Neural progenitor cell (in vitro differentiated cells): Measurements from ENCODE around the gene ULK4.

Source experiments
- CTCF ChIP-seq: fragments of 200-600 bp; sonication (generic); IDR thresholded peaks from 2 replicates; pipeline ENCODE4 v1.5.1; 2017; ENCODE audit warnings: antibody characterized with exemption, mild to moderate bottlenecking
- EZH2 ChIP-seq: fragments of 200-600 bp; sonication (generic); IDR thresholded peaks from 2 replicates; pipeline ENCODE4 v1.6.1; 2017; ENCODE audit warnings: antibody characterized with exemption, mild to moderate bottlenecking, moderate library complexity
- EZH2phosphoT487 ChIP-seq: fragments of 200-600 bp; sonication (generic); IDR thresholded peaks from 2 replicates; pipeline ENCODE4 v1.6.1; 2017; ENCODE audit warnings: antibody characterized with exemption

DNA sequence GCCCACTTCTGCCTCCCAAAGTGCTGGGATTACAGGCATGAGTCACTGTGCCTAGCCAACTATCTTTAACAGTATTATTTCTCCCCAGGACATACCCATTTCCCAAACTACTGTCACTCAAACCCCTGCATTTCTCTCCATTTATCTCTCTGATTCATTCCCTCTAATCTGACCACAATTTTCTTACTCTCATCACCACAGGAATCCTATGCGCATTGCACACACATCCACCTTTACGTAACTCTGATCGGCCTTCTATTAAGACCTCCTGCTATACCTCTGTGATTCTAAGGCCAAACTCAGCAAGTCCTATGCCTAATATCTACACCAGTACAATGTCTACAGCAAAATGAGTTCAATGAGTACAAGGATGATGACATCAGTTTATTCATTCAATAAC is 235.0 kb downstream of the ULK4 start:
- TF ChIP-seq EZH2 (no peak), CTCF (no peak), EZH2phosphoT487 (no peak)
